ENCODE results near the gene STXBP2. TPM values are rescaled to one million over a fixed set of nuclear protein-coding genes. Genes with fewer than 3 reads are reported as not detected.

Gene STXBP2
- 28.8 and 45.7 TPM in 2 replicates for total RNA-seq

DNA sequence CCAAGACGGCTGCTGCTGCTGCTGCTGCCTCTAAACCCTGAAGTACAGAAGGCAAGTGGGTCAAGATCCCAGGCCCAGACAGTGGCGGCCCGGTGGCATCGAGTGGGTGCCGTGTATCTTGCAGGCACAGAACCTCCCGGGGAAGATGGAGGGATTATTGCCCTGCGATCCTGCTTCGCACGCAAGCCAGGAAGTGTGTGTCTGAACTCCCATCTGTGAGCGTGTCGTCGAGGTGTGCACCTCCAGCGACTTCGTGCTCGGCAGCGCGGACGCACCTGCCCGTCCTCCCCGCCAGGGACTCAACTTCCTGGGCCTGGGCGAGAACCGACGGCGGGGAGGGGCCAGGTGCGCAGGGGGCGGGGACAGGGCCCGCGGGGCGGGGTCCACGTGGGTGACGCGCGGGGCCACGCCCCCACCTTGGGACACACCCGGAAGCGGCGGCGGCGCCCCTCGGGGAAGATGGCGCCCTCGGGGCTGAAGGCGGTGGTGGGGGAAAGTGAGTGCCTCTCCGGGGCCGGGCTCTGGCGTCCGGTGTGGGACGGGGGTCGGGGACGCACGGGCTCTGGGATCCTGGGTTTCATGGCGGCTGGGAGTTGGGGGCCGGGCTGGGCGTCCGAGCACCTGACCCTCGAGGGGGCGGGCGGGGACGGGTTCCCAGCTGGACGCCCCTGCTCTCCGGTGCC lies at the start of gene STXBP2:
TSS of gene STXBP2 (plus strand) at position 420 of the 683 bp plus-strand sequence. CDS start at position 460, 40 bp downstream.

DNA sequence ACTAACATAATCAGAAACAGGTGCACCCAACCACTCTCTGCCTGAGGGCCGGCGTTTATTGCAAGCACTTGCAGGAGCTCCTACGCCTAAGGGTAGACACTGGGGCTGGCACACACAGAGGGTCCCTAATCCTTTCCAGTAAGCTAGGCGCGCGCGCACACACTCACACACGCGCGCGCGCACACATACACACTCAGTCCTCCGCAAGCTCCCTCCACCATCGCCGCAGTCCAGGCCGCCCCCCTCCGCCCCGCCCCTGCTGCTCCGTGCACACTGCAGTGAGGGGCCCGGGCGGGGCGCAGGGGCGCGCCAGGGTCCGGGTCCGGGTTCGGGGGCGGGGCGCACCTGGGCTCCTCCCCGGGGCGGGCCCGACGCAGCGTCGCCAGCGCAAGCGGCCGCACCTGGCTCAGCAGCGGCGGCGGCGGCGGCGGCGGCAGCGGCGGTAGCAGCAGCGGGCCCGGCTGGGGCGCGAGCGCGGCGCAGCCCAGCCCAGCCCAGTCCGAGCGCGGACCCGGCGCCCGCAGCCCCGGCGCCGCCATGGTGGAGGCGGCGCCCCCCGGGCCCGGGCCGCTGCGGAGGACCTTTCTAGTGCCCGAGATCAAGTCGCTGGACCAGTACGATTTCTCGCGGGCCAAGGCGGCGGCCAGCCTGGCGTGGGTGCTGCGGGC lies 41.3 kb upstream of the STXBP2 start, which contains the start of gene CAMSAP3:
TSS of gene CAMSAP3 (plus strand) at position 398 of the 668 bp plus-strand sequence. CDS start at position 538, 140 bp downstream.

GRCh38 chr19:7629347-7630054 lies 7.4 kb upstream of the STXBP2 start, which contains the start of the genes PET100 and XAB2:
Gene PET100, plus strand, starts transcription at chr19:7629793. Its CDS starts 41 bp downstream, at chr19:7629834.
Gene XAB2, minus strand, starts transcription at chr19:7629545. Its CDS starts 18 bp downstream, at chr19:7629527.

DNA sequence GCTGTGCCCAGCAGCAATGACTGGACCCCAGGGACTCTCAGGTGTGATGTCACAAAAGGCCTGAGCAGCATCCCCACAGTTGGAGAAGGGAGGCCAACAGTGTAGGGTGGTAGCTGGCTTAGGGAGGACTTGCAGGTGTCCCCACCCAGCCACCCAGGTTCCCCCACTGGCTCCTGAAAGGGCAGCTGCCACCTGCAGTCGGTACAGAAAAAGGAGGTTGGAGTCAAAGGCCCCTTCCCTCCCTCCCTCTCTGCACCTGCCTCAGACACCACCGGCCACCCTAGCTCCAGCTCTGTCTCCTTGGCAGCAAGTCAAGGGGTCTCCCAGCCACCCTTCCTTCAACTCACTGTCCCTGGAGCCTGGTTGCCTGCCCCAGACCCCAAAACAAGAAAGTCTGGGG lies 3.2 kb upstream of the STXBP2 start, which contains the start of gene PCP2:
TSS of gene PCP2 (minus strand) at position 22 of the 400 bp plus-strand sequence. CDS start 262 bp downstream, outside the sequence.

GRCh38 chr19:7668842-7669241 lies 31.9 kb downstream of the STXBP2 start, which contains the start of gene RETN:
Gene RETN, plus strand, starts transcription at chr19:7669049. Its CDS starts 278 bp downstream, at chr19:7669327.

DNA sequence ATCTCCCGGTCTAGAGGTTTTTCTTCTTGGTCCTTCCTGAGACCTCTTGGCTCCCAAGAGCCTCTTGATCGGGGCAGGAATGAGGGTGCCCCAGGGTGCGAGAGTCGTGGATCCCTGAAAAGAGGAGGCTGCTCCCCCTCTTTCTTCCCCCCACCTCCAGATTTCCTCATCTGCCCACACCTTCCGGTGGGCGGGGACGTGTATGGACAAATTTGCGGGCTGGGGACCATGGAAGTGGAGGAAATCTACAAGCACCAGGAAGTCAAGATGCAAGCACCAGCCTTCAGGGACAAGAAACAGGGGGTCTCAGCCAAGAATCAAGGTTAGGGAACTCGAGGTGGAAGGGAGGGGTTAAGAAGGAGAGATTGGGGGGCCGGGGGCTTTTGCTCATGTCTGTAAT lies 39.9 kb downstream of the STXBP2 start, which contains the start of gene MCEMP1:
TSS of gene MCEMP1 (plus strand) at position 237 of the 400 bp plus-strand sequence. CDS start at position 268, 31 bp downstream.

GRCh38 chr19:7680606-7681339 lies 43.9 kb downstream of the STXBP2 start, which contains the start of gene TRAPPC5:
Gene TRAPPC5, plus strand, starts transcription at chr19:7680833. Its CDS starts 1,421 bp downstream, at chr19:7682254.

Other genes with a start within 250 kb of the STXBP2 start
- 0.85 and 1.4 TPM in 2 replicates for gene PEX11G, start 148.1 kb upstream of the STXBP2 start, total RNA-seq
- gene ZNF358, start 121.0 kb upstream of the STXBP2 start, total RNA-seq, result 10.2 and 14.2 TPM in 2 replicates
- 4.5 and 5.2 TPM in 2 replicates for gene MCOLN1, start 114.5 kb upstream of the STXBP2 start, total RNA-seq
- gene PNPLA6, start 101.4 kb upstream of the STXBP2 start, total RNA-seq, result 75.9 and 100 TPM in 2 replicates
- gene CAMSAP3, start 41.2 kb upstream of the STXBP2 start, total RNA-seq, result under 0.01 and 0.09 TPM in 2 replicates
- gene XAB2, start 7.6 kb upstream of the STXBP2 start, total RNA-seq, result 22.9 and 31.9 TPM in 2 replicates
- gene PET100, start 7.3 kb upstream of the STXBP2 start, total RNA-seq, result 35.1 and 62.3 TPM in 2 replicates
- not detected in 2 replicates for gene PCP2, start 3.4 kb upstream of the STXBP2 start, total RNA-seq
- gene RETN, start 31.9 kb downstream of the STXBP2 start, total RNA-seq, result not detected in 2 replicates
- gene MCEMP1, start 40.0 kb downstream of the STXBP2 start, total RNA-seq, result not detected in 2 replicates
- 148 and 207 TPM in 2 replicates for gene TRAPPC5, start 43.7 kb downstream of the STXBP2 start, total RNA-seq
- gene FCER2, start 65.0 kb downstream of the STXBP2 start, total RNA-seq, result not detected in 2 replicates
- gene CLEC4G, start 95.0 kb downstream of the STXBP2 start, total RNA-seq, result not detected in 2 replicates
- gene CD209, start 110.4 kb downstream of the STXBP2 start, total RNA-seq, result not detected in 2 replicates
- 0.38 and 0.72 TPM in 2 replicates for gene CLEC4M, start 126.1 kb downstream of the STXBP2 start, total RNA-seq
- gene EVI5L, start 193.1 kb downstream of the STXBP2 start, total RNA-seq, result 9.6 and 16.7 TPM in 2 replicates
- gene PRR36, start 237.3 kb downstream of the STXBP2 start, total RNA-seq, result not detected in 2 replicates